Lung (tissue), 12 donors: Measurements from ENCODE around the gene TCEA2. TPM values are rescaled to one million over a fixed set of nuclear protein-coding genes. Genes with fewer than 3 reads are reported as not detected.

Experiments used
- ATAC-seq: fragments of 200-7000 bp; cut with Tn5 transposase; one replicate; pipeline ENCODE4 v1.9.1; 2020; ENCODE audit warnings: moderate number of reproducible peaks; ENCODE audit not compliant: insufficient read depth, low FRiP score
- DNase-seq, 3 donors: peaks; one replicate each; pipeline ENCODE4 v3.0.0-alpha.2; 2013 to 2017
- H3K27ac ChIP-seq, 2 donors: one replicate each; pipeline ENCODE4 v1.5.1; 2013; ENCODE audit warnings: mild to moderate bottlenecking in 2 of 2, moderate library complexity in 2 of 2, control low read depth in 1 of 2, inconsistent platforms in 1 of 2, low read depth in 1 of 2, low read length in 1 of 2
- H3K27me3 ChIP-seq, 3 donors: one replicate each; pipeline ENCODE4 v1.5.1; 2013; ENCODE audit warnings: low read length in 2 of 3; ENCODE audit not compliant: control insufficient read depth in 3 of 3, insufficient read depth in 3 of 3
- H3K36me3 ChIP-seq, 4 donors: one replicate each; pipeline ENCODE4 v1.5.1; 2013; ENCODE audit warnings: low read length in 4 of 4, mild to moderate bottlenecking in 1 of 4, moderate library complexity in 1 of 4; ENCODE audit not compliant: control insufficient read depth in 4 of 4, insufficient read depth in 4 of 4
- H3K4me1 ChIP-seq, 5 donors: one replicate each; pipeline ENCODE4 v1.5.1; 2013; ENCODE audit warnings: low read length in 5 of 5, mild to moderate bottlenecking in 2 of 5, moderate library complexity in 1 of 5; ENCODE audit not compliant: control insufficient read depth in 5 of 5, insufficient read depth in 5 of 5
- H3K4me3 ChIP-seq: one replicate; pipeline ENCODE4 v1.5.1; 2013; ENCODE audit warnings: mild to moderate bottlenecking, control low read depth, moderate library complexity
- H3K9ac ChIP-seq, 2 donors: one replicate each; pipeline ENCODE4 v1.5.1; 2013; ENCODE audit warnings: low read length in 2 of 2, control low read depth in 1 of 2; ENCODE audit not compliant: insufficient read depth in 1 of 2
- H3K9me3 ChIP-seq, 4 donors: one replicate each; pipeline ENCODE4 v1.5.1; 2013; ENCODE audit warnings: low read length in 3 of 4, mild to moderate bottlenecking in 1 of 4, moderate library complexity in 1 of 4; ENCODE audit not compliant: control insufficient read depth in 4 of 4, insufficient read depth in 3 of 4
- WGBS, 2 donors: extraction: QIAGEN DNeasy Blood & Tissue Kit; methylation state at CpG; one replicate each; pipeline ENCODE4 v1.1.7; 2013; 5-methylcytosine and 5-hydroxymethylcytosine counted together
- polyA plus RNA-seq, 2 donors: library from polyadenylated mRNA; stranded (reverse); fragments of 200-250 nt; gene quantifications; one replicate each; pipeline ENCODE4 v1.2.1, GENCODE V29; 2013
- total RNA-seq, 2 donors: library from RNA; depleted of rRNA in 1 of 2; stranded (reverse); fragments of >200 nt in 1 of 2; gene quantifications; one replicate each; pipeline ENCODE4 v1.2.1, GENCODE V29; 2014 to 2021
- TF ChIP-seq, protein P1 (sequence below): IDR thresholded peaks from 2 replicates; pipeline ENCODE4 v1.5.1; 2012; ENCODE audit warnings: mild to moderate bottlenecking; ENCODE audit errors: control extremely low read depth, extremely low read depth
- donor health status: control.
- donor health status: control.
- donor health status: Bipolar disorder and iron deficiency.
- donor health status: healthy.
- donor health status: DM: yes; HTN: yes; CAD: no.

TCEA2 gene
- total and polyA plus RNA-seq, 4 donors, result 18.3 to 32.9 (median 30.7) TPM

DNA sequence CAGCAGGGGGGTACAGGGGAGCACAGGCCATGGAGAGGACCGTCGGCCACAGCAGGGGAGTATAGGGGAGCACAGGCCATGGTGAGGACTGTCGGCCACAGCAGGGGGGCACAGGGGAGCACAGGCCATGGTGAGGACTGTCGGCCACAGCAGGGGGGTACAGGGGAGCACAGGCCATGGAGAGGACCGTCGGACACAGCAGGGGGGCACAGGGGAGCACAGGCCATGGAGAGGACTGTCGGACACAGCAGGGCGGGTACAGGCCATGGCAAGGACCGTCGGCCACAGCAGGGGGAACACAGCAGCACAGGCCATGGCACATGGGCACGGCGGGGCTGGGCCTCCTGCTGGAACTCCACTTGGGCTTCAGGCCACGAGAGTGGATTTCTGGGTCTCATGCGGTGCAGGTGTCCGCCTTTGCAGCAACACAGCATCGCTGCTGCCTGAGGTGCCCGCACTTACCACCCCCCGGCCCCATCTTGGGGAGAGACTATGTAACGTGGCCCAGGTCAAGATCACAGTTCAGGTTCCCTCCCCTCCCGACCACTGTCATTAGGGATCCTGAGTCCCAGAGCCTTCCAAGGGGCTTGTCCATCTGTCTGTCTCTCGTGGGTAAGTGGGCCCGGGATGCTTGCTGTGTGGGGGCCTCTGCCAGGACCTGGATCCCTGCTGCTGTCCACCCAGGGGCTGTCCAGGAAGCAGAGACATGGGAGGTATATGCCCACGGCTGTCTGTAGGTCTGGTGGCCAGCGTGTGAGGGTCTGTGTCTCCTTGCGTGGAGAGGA lies 41.9 kb downstream of the TCEA2 start:
- DNase-seq (no peak), ATAC-seq (no peak)
- Histone ChIP-seq H3K36me3 (no peaks in the 10 kb centered on the region), H3K9me3 (no peaks in the 10 kb centered on the region), H3K4me3 (no peak overlapping the region), H3K27me3 (peaks cover 5 to 17% (median 6%) of the 10 kb centered on the region in 3 donors), H3K4me1 (no peaks in the 10 kb centered on the region), H3K27ac (no peak overlapping the region), H3K9ac (no peak overlapping the region)
- TF ChIP-seq, protein P1, sequence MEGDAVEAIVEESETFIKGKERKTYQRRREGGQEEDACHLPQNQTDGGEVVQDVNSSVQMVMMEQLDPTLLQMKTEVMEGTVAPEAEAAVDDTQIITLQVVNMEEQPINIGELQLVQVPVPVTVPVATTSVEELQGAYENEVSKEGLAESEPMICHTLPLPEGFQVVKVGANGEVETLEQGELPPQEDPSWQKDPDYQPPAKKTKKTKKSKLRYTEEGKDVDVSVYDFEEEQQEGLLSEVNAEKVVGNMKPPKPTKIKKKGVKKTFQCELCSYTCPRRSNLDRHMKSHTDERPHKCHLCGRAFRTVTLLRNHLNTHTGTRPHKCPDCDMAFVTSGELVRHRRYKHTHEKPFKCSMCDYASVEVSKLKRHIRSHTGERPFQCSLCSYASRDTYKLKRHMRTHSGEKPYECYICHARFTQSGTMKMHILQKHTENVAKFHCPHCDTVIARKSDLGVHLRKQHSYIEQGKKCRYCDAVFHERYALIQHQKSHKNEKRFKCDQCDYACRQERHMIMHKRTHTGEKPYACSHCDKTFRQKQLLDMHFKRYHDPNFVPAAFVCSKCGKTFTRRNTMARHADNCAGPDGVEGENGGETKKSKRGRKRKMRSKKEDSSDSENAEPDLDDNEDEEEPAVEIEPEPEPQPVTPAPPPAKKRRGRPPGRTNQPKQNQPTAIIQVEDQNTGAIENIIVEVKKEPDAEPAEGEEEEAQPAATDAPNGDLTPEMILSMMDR, result no peak
- 89 to 91% methylated on average over 24 to 25 of the region's 25 CpGs for WGBS, 2 donors

DNA sequence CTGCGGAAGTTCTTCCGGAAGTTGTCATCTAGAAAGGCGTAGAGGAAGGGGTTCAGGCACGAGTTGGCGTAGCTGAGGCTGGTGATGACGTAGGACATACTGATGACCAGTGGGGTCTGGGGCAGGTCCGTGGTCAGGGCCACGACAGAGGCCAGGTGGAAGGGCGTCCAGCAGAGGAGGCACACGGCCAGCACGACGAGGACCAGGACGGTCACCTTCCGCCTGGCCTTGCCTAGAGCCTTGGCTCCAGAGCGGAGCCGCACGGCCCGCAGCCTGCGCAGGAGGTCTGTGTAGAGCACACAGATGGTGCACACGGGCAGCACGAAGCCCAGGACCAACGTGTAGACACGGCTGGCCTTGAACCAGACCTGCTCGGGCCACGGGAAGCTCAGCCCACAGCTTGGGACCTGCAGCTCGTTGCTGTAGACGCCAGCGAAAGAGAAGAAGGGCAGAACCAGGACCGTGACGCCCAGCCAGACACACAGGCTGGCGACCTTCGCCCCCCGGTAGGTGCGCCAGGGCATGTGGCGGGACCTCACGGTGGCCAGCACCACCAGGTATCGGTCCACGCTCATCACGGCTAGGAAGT lies 42.9 kb downstream of the TCEA2 start:
- ATAC-seq (no peak), DNase-seq (no peak)

DNA sequence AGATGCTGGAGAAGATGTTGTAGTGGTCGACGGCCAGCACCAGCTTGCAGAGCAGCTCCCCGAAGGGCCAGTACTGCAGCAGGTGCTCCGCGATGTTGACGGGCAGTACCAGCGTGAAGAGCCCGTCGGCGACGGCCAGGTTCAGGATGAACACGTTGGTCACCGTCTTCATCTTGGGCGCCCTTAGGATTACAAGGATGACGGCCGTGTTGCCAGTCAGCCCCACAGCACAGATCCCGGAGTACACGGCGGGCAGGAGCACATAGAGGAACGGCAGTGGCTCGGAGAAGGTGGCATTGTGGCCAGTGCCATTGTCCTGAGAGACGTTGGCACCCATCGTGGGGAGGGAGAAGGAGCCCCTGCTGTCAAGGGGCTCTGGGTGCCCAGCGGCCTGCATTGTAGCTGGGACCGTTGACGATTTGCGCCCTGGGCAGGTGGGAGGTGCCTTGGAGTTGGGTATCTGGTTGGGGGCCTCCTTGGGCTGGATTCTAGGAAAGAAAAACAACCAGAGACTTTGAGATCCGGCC lies 43.5 kb downstream of the TCEA2 start:
- WGBS, 2 donors, result 89 to 93% methylated on average over 28 of the region's 28 CpGs
- Histone ChIP-seq H3K27me3 (peaks cover 4 to 7% (median 5%) of the 10 kb centered on the region in 3 donors), H3K36me3 (no peaks in the 10 kb centered on the region), H3K9me3 (no peaks in the 10 kb centered on the region), H3K27ac (no peak overlapping the region), H3K4me1 (no peaks in the 10 kb centered on the region), H3K4me3 (no peak overlapping the region), H3K9ac (no peak overlapping the region)
- no peak for ATAC-seq
- TF ChIP-seq, protein P1, result no peak
- DNase-seq, result no peak

More for the DNA sequence above, 42.9 kb downstream of the TCEA2 start:
- H3K27me3 ChIP-seq, result peaks cover 5 to 12% (median 6%) of the 10 kb centered on the region in 3 donors
- H3K9me3 ChIP-seq, result no peaks in the 10 kb centered on the region
- TF ChIP-seq, protein P1, result no peak
- H3K27ac ChIP-seq, result no peak overlapping the region
- 92 to 94% methylated on average over 39 of the region's 39 CpGs for WGBS, 2 donors
- H3K4me1 ChIP-seq, result no peaks in the 10 kb centered on the region
- H3K9ac ChIP-seq, result no peak overlapping the region
- no peaks in the 10 kb centered on the region for H3K36me3 ChIP-seq
- H3K4me3 ChIP-seq, result no peak overlapping the region
